Prostate gland (tissue), 2 donors: ENCODE data around the gene IRX2.

Source experiments
- POLR2A ChIP-seq: fragments of 450-650 bp; IDR thresholded peaks from one replicate; pipeline ENCODE4 v1.6.1; 2016; ENCODE audit warnings: antibody characterized with exemption, mild to moderate bottlenecking
- POLR2AphosphoS5 ChIP-seq: sonication (generic); formaldehyde crosslinking; IDR thresholded peaks from one replicate; pipeline ENCODE4 v1.6.1; 2017; ENCODE audit warnings: antibody characterized with exemption
- TF ChIP-seq, protein P1 (sequence below), 4 experiments: fragments of 200-600 bp in 2 of 4; fragments of 450-650 bp in 2 of 4; sonication (generic) in 2 of 4; IDR thresholded peaks; 1 replicate in 3 of 4; 2 replicates in 1 of 4; pipeline ENCODE4 v1.5.1; 2016 to 2019; ENCODE audit warnings: antibody characterized with exemption in 4 of 4, mild to moderate bottlenecking in 2 of 4, moderate library complexity in 2 of 4

DNA sequence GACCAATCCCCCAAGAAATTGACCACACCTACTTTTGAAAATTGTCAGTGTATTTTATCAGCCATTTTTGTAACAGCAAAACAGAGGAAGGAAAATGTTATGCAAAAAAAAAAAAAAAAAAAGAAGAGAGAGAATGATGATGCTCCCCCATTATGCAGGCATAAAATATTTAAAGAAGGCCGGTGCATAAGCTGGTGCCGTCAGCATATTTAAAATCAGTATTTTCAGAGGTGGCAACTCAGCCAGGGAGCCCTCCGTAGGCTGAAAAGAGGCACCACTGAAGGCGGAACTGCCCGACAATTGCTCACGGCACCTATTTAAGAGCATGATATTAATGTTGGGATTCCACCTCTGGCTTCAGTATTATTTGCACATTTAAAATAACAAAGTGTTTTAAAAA, 33.4 kb downstream of the IRX2 start:
- TF ChIP-seq, protein P1, sequence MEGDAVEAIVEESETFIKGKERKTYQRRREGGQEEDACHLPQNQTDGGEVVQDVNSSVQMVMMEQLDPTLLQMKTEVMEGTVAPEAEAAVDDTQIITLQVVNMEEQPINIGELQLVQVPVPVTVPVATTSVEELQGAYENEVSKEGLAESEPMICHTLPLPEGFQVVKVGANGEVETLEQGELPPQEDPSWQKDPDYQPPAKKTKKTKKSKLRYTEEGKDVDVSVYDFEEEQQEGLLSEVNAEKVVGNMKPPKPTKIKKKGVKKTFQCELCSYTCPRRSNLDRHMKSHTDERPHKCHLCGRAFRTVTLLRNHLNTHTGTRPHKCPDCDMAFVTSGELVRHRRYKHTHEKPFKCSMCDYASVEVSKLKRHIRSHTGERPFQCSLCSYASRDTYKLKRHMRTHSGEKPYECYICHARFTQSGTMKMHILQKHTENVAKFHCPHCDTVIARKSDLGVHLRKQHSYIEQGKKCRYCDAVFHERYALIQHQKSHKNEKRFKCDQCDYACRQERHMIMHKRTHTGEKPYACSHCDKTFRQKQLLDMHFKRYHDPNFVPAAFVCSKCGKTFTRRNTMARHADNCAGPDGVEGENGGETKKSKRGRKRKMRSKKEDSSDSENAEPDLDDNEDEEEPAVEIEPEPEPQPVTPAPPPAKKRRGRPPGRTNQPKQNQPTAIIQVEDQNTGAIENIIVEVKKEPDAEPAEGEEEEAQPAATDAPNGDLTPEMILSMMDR (IDR thresholded peaks at IDR 0.05) = no peak
- no peak for TF ChIP-seq POLR2A
- TF ChIP-seq POLR2AphosphoS5 = no peak
